ENCODE results near the gene EIF4B. TPM values are rescaled to one million over a fixed set of nuclear protein-coding genes. Genes with fewer than 3 reads are reported as not detected.
A peak's percentile ranks its signal among the peaks of the same experiment; 100 is the strongest.

EIF4B gene
- total and polyA plus RNA-seq, 2 of the 13 experiments (the other 11 are each of a cell fraction or from before 2014, with no cell fraction given) = 416 to 548 TPM

DNA sequence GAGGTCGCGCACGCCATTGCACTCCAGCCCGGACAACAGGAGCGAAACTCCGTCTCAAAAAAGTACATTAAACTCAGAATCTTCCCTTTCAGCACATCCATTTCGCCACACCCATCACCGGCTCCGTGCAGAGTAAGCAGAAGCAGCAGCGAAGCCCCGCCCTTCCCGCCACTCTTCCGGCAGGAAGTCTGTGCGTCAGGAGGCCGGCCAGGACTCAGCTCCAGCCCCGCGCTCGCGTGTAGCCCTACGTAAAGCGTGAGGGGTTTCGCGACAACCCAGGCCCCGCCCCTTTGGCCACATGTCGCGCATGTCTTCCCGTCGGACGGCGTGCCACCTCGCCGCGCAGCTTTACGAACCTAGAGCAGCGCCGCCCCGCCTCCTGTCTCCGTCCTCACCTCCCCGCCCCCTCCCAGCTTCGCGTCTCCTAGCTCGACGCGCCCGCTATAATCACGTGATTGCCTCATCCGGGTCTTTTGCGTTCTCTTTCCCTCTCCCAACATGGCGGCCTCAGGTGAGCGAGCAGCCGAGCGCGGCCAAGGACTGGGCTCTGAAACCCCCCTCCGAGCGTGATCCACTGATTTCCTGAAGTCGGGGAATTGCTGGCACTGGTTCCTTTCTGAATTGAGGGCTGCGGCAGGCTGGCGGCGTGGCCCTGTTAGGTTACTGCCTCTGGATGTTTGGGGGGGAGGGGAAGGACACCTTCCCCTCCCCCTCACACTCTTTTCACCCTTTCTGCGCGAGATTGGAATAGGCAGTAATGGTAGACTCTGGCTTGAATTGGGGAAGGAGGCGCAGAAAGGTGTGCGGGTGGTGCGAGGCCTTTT, at the start of gene EIF4B (continued):
- TF ChIP-seq, protein P1, sequence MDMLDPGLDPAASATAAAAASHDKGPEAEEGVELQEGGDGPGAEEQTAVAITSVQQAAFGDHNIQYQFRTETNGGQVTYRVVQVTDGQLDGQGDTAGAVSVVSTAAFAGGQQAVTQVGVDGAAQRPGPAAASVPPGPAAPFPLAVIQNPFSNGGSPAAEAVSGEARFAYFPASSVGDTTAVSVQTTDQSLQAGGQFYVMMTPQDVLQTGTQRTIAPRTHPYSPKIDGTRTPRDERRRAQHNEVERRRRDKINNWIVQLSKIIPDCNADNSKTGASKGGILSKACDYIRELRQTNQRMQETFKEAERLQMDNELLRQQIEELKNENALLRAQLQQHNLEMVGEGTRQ (IDR thresholded peaks at IDR 0.05; ENCODE audit: low read depth, low read length) = peak; percentile 77
- TF ChIP-seq, protein P1 (CRISPR knock-in tag; IDR thresholded peaks at IDR 0.05; ENCODE audit: borderline replicate concordance) = peak; percentile 86; the same call in 1 of the 2 replicates
- TF ChIP-seq ZNF296 (CRISPR knock-in tag; conservative IDR thresholded peaks at IDR 0.05) (no peak), ZNF746 (CRISPR knock-in tag; IDR thresholded peaks at IDR 0.05) (no peak), NRL (CRISPR knock-in tag; IDR thresholded peaks at IDR 0.05; ENCODE audit: borderline replicate concordance) (no peak), YEATS4 (CRISPR knock-in tag; IDR thresholded peaks at IDR 0.05; ENCODE audit: borderline replicate concordance) (no peak; the same call in 1 of the 2 replicates), ZNF282 (IDR thresholded peaks at IDR 0.05; ENCODE audit: partially characterized antibody) (no peak), CHCHD3 (CRISPR knock-in tag; IDR thresholded peaks at IDR 0.05) (no peak), GTF2F1 (IDR thresholded peaks at IDR 0.05; ENCODE audit: low read length) (no peak), TP53 (CRISPR knock-in tag; conservative IDR thresholded peaks at IDR 0.05) (no peak), ARID4A (CRISPR knock-in tag; IDR thresholded peaks at IDR 0.05; ENCODE audit: borderline replicate concordance) (peak; percentile 72; the same call in 1 of the 2 replicates), ZNF737 (CRISPR knock-in tag; IDR thresholded peaks at IDR 0.05; ENCODE audit: borderline replicate concordance) (no peak), SIN3A (IDR thresholded peaks at IDR 0.05; ENCODE audit: borderline replicate concordance, low read depth, low read length) (peak; percentile 82), HOXA3 (CRISPR knock-in tag; IDR thresholded peaks at IDR 0.05) (peak; percentile 92), PHF21A (CRISPR knock-in tag; IDR thresholded peaks at IDR 0.05) (peak; percentile 22; the same call in 1 of the 2 replicates), NFIB (CRISPR knock-in tag; IDR thresholded peaks at IDR 0.05; ENCODE audit: borderline replicate concordance) (no peak), ZNF121 (CRISPR knock-in tag; IDR thresholded peaks at IDR 0.05) (no peak), ZNF713 (CRISPR knock-in tag; IDR thresholded peaks at IDR 0.05) (no peak), HES4 (CRISPR knock-in tag; IDR thresholded peaks at IDR 0.05; ENCODE audit: borderline replicate concordance) (peak; percentile 58; the same call in 1 of the 2 replicates), ARNT2 (CRISPR knock-in tag; IDR thresholded peaks at IDR 0.05; ENCODE audit: low read depth) (peak; percentile 81; the same call in 1 of the 2 replicates), ZNF24 (IDR thresholded peaks at IDR 0.05) (no peak), REL (CRISPR knock-in tag; conservative IDR thresholded peaks at IDR 0.05) (no peak)
- TF ChIP-seq, protein P2, sequence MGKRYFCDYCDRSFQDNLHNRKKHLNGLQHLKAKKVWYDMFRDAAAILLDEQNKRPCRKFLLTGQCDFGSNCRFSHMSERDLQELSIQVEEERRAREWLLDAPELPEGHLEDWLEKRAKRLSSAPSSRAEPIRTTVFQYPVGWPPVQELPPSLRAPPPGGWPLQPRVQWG (CRISPR knock-in tag; IDR thresholded peaks at IDR 0.05; ENCODE audit: borderline replicate concordance, low read depth) = no peak
